Gastroesophageal sphincter (tissue), 3 donors: ENCODE data around the gene HCN4.

Experiments
- CTCF ChIP-seq, 4 experiments: fragments of 200-600 bp in 2 of 4; fragments of 450-650 bp in 2 of 4; sonication (generic) in 1 of 4; IDR thresholded peaks; one replicate each; pipeline ENCODE4 v1.5.1; 2017 to 2019; ENCODE audit warnings: antibody characterized with exemption in 4 of 4, mild to moderate bottlenecking in 2 of 4, moderate library complexity in 2 of 4
- EP300 ChIP-seq: sonication (generic); formaldehyde crosslinking; IDR thresholded peaks from one replicate; pipeline ENCODE4 v1.6.1; 2017; ENCODE audit warnings: antibody characterized with exemption, mild to moderate bottlenecking
- POLR2A ChIP-seq, 2 donors: fragments of 450-650 bp; IDR thresholded peaks; one replicate each; pipeline ENCODE4 v1.6.1; 2017; ENCODE audit warnings: antibody characterized with exemption in 2 of 2, mild to moderate bottlenecking in 2 of 2, moderate library complexity in 1 of 2
- POLR2AphosphoS5 ChIP-seq: sonication (generic); formaldehyde crosslinking; IDR thresholded peaks from one replicate; pipeline ENCODE4 v1.6.1; 2017; ENCODE audit warnings: antibody characterized with exemption

GRCh38 chr15:73382115-73382514 lies 13.4 kb upstream of the HCN4 start:
- TF ChIP-seq CTCF (IDR thresholded peaks at IDR 0.05) (no peak), EP300 (no peak), POLR2AphosphoS5 (no peak), POLR2A (IDR thresholded peaks at IDR 0.05) (no peak)
